ENCODE measurements around the gene ZNF846.

GRCh38 chr19:9785367-9786331 lies 17.1 kb upstream of the ZNF846 start:
- TF ChIP-seq, protein P1, sequence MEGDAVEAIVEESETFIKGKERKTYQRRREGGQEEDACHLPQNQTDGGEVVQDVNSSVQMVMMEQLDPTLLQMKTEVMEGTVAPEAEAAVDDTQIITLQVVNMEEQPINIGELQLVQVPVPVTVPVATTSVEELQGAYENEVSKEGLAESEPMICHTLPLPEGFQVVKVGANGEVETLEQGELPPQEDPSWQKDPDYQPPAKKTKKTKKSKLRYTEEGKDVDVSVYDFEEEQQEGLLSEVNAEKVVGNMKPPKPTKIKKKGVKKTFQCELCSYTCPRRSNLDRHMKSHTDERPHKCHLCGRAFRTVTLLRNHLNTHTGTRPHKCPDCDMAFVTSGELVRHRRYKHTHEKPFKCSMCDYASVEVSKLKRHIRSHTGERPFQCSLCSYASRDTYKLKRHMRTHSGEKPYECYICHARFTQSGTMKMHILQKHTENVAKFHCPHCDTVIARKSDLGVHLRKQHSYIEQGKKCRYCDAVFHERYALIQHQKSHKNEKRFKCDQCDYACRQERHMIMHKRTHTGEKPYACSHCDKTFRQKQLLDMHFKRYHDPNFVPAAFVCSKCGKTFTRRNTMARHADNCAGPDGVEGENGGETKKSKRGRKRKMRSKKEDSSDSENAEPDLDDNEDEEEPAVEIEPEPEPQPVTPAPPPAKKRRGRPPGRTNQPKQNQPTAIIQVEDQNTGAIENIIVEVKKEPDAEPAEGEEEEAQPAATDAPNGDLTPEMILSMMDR (IDR thresholded peaks at IDR 0.05; ENCODE audit: low read depth, low read length, poor library complexity, severe bottlenecking): no peak
- no peak for TF ChIP-seq EZH2phosphoT487 (IDR thresholded peaks at IDR 0.05; ENCODE audit: borderline replicate concordance, low read length)
